Right atrium auricular region (tissue), 2 donors: Measurements from ENCODE around the gene CFAP210. TPM values are rescaled to one million over a fixed set of nuclear protein-coding genes. Genes with fewer than 3 reads are reported as not detected.
"Not testable (repeated sequence)": the region's sequence is repeated elsewhere in the genome, so short reads cannot be mapped to it uniquely, and the experiment has no call there.

Experiments used
- DNase-seq: peaks from one replicate; pipeline ENCODE4 v3.0.0-alpha.2; 2019; ENCODE audit warnings: low spot score
- H3K27ac ChIP-seq, 2 donors: fragments of 200-600 bp; sonication (generic); 1 replicate in 1 of 2; 2 replicates in 1 of 2; pipeline ENCODE4 v1.5.1; 2016 to 2019
- H3K27me3 ChIP-seq, 2 donors: fragments of 200-600 bp; sonication (generic); one replicate each; pipeline versions ENCODE4 v1.5.1 to v1.6.0; 2017 to 2019
- H3K36me3 ChIP-seq: fragments of 200-600 bp; sonication (generic); one replicate; pipeline ENCODE4 v1.5.1; 2016
- H3K4me1 ChIP-seq, 2 donors: fragments of 200-600 bp; sonication (generic); one replicate each; pipeline versions ENCODE4 v1.5.1 to v1.6.0; 2017 to 2019
- H3K4me3 ChIP-seq, 2 donors: fragments of 200-600 bp; sonication (generic); 1 replicate in 1 of 2; 2 replicates in 1 of 2; pipeline ENCODE4 v1.5.1; 2017 to 2019; ENCODE audit warnings: mild to moderate bottlenecking in 1 of 2, moderate library complexity in 1 of 2
- H3K9me3 ChIP-seq, 2 donors: fragments of 200-600 bp; sonication (generic); one replicate each; pipeline ENCODE4 v1.5.1; 2019
- total RNA-seq, 2 donors: library from RNA; depleted of rRNA; stranded (reverse); fragments of >200 nt; gene quantifications; one replicate each; pipeline ENCODE4 v1.1.0, GENCODE V29; 2016
- TF ChIP-seq, protein P1 (sequence below), 2 donors: fragments of 200-600 bp; sonication (generic); IDR thresholded peaks; one replicate each; pipeline ENCODE4 v1.5.1; 2019; ENCODE audit warnings: antibody characterized with exemption in 2 of 2

Gene CFAP210
- total RNA-seq, 2 donors from 2014 or later: not detected

DNA sequence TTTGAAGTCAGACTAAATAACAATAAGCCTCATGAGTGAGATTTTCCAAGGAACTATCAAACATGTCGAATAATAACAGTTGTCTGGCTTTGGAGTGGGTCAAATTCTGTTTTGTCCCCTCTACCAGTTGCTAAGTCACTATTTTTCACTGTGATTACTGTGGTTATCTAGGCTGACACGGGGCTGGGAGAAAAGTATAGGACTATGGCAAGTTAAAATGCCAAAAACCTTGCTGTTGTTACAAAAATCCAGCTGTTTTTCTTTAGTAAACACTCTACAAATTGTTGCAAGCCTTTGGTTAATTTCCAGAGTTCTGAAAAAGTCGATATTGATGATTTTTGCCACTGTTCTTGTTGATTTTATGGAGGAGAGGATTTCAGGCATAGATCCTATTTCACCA, 1.5 kb downstream of the CFAP210 start:
- TF ChIP-seq, protein P1, sequence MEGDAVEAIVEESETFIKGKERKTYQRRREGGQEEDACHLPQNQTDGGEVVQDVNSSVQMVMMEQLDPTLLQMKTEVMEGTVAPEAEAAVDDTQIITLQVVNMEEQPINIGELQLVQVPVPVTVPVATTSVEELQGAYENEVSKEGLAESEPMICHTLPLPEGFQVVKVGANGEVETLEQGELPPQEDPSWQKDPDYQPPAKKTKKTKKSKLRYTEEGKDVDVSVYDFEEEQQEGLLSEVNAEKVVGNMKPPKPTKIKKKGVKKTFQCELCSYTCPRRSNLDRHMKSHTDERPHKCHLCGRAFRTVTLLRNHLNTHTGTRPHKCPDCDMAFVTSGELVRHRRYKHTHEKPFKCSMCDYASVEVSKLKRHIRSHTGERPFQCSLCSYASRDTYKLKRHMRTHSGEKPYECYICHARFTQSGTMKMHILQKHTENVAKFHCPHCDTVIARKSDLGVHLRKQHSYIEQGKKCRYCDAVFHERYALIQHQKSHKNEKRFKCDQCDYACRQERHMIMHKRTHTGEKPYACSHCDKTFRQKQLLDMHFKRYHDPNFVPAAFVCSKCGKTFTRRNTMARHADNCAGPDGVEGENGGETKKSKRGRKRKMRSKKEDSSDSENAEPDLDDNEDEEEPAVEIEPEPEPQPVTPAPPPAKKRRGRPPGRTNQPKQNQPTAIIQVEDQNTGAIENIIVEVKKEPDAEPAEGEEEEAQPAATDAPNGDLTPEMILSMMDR (IDR thresholded peaks at IDR 0.05): no peak
- no peak for DNase-seq
- Histone ChIP-seq H3K36me3 (no peaks in the 10 kb centered on the region), H3K4me3 (no peak overlapping the region), H3K4me1 (peaks cover 0 to 17% of the 10 kb centered on the region in 2 donors), H3K27ac (no peak overlapping the region), H3K27me3 (no peaks in the 10 kb centered on the region), H3K9me3 (peaks cover 0 to 5% of the 10 kb centered on the region in 2 donors)

GRCh38 chr2:169690958-169691357, 3.2 kb downstream of the CFAP210 start:
- TF ChIP-seq, protein P1 (IDR thresholded peaks at IDR 0.05): no peak
- Histone ChIP-seq H3K9me3 (peaks cover 0 to 5% of the 10 kb centered on the region in 2 donors), H3K27ac (no peak overlapping the region), H3K4me1 (peaks cover 0 to 17% of the 10 kb centered on the region in 2 donors), H3K36me3 (no peaks in the 10 kb centered on the region), H3K27me3 (no peaks in the 10 kb centered on the region), H3K4me3 (no peak overlapping the region)
- DNase-seq: no peak

DNA sequence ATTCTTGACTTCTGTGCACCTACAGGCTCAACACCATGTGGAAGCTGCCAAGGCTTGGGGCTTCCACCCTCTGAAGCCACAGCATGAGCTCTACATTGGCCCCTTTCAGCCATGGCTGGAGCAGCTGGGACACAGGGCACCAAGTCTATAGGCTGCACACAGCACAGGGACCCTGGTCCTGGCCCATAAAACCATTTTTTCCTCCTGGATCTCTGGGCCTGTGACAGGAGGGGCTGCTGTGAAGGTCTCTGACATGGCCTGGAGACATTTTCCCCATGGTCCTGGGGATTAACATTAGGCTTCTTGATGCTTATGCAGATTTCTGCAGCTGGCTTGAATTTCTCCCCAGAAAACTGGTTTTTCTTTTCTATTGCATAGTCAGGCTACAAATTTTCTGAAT, 6.3 kb downstream of the CFAP210 start:
- not testable (repeated sequence) for H3K36me3 ChIP-seq, H3K4me1 ChIP-seq, H3K27ac ChIP-seq, H3K27me3 ChIP-seq, H3K9me3 ChIP-seq, DNase-seq, H3K4me3 ChIP-seq

DNA sequence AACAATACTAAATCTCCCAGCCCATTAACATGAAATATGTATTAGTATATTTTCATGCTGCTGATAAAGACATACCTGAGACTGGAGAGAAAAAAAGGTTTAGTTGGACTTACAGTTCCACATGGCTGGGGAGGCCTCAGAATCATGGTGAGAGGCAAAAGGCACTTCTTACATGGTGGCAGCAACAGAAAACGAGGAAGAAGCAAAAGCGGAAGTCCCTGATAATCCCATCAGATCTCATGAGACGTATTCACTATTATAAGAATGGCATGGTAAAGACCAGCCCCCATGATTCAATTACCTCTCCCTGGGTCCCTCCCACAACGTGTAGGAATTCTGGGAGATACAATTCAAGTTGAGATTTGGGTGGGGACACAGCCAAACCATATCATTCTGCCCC, 7.4 kb downstream of the CFAP210 start:
- not testable (repeated sequence) for H3K4me3 ChIP-seq, H3K9me3 ChIP-seq, H3K27me3 ChIP-seq, H3K4me1 ChIP-seq, H3K27ac ChIP-seq, DNase-seq, H3K36me3 ChIP-seq

DNA sequence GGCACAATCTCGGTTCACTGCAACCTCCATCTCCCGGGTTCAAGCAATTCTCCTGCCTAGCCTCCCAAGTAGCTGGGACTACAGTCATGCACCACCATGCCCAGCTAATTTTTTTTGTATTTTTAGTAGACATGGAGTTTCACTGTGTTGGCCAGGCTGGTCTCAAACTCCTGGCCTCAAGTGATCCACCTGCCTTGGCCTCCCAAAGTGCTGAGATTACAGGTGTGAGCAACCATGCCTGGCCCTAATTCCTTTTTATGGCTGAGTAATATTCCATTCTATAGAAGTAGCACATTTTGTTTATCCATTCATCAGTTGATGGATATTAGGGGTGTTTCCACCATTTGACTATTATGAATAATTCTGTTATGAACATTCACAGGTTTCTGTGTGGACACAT, 9.5 kb downstream of the CFAP210 start:
- H3K36me3 ChIP-seq, H3K4me3 ChIP-seq, H3K27me3 ChIP-seq, H3K4me1 ChIP-seq, H3K27ac ChIP-seq, DNase-seq, H3K9me3 ChIP-seq: not testable (repeated sequence)

GRCh38 chr2:169684135-169684565, 10.1 kb downstream of the CFAP210 start:
- no peak for DNase-seq
- H3K4me1 ChIP-seq: no peaks in the 10 kb centered on the region
- no peaks in the 10 kb centered on the region for H3K9me3 ChIP-seq
- TF ChIP-seq, protein P1 (IDR thresholded peaks at IDR 0.05): no peak
- H3K4me3 ChIP-seq: no peak overlapping the region
- no peak overlapping the region for H3K27ac ChIP-seq
- no peaks in the 10 kb centered on the region for H3K36me3 ChIP-seq
- no peaks in the 10 kb centered on the region for H3K27me3 ChIP-seq

- TF ChIP-seq, protein P1 (IDR thresholded peaks at IDR 0.05): no peak
Observed at GRCh38 chr2:169683425-169684134, 10.6 kb downstream of the CFAP210 start.

More at GRCh38 chr2:169683425-169684134, 10.6 kb downstream of the CFAP210 start:
- Histone ChIP-seq H3K27ac (no peak overlapping the region), H3K9me3 (no peaks in the 10 kb centered on the region), H3K4me1 (no peaks in the 10 kb centered on the region), H3K36me3 (no peaks in the 10 kb centered on the region), H3K4me3 (no peak overlapping the region), H3K27me3 (no peaks in the 10 kb centered on the region)
- no peak for DNase-seq
